T-helper 22 cell (primary cell): Measurements from ENCODE around the gene RET.
"Not testable (repeated sequence)": the region's sequence is repeated elsewhere in the genome, so short reads cannot be mapped to it uniquely, and the experiment has no call there.

Experiments
- DNase-seq: peaks from one replicate; pipeline ENCODE4 v3.0.0-alpha.2; 2020; ENCODE audit warnings: low read depth

RET gene

DNA sequence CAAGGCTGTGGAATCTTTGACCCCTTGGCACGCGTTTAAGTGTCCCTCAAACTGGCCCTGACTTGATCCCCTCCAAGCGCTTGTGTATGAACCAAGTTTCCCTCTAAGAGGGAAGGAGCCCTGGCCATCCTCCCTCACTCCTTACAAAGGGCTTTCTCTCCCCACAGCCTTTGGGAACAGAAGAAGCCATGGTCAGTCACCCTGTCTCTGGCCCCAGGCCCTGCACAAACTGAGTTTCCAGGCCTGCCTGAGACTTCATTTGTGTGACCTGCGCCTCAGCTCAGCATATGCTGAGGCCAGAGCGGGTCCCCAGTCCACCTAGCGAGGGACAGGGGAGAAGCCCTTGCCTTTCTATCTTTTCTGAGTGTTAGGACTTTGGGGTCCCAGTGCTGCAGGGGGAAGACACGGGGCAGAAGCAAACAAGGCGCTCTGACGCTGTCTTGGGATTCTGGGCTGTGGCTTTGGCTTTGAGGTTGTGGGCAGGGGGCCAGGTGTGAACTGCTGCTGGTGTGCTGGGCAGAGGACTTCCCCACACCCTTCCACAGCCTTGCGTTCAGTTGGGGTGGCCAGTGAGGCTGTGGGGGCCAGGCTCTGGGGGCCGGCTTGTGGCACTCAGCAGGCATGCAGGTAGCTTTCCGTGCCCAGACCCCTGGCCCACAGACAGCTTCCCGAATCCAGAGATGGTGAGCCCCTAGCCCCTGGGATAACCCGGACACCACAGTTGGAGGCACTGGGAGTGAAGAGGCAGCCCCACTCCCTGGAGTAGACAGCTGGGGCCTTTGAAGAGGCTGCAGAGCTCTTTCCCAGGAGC lies 1.5 kb downstream of the RET start:
- DNase-seq: no peak

- DNase-seq: no peak
Measured at GRCh38 chr10:43078986-43079273, 2.1 kb downstream of the RET start.

DNA sequence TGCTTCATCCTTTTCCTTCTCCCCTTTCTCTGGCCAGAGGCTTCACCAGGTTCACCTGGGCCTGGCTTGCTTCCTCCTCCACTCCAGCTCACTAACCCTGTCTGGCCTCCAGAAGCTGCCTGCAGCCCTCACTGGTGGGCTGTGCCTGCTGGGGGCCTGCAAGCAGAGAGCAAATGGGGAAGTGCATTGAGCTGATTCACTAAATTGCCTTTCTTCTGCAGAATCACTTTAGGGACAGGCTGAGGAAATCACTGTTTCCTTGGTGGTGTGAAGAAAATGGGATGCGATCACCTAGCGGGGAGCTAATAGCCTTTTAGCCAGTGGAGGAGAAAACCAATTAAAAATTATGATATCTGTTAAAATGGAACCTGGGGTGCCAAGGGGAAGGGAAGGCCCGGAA lies 3.0 kb downstream of the RET start:
- no peak for DNase-seq

- no peak for DNase-seq
Measured at GRCh38 chr10:43082087-43082486, 5.2 kb downstream of the RET start.

GRCh38 chr10:43082746-43083145 lies 5.9 kb downstream of the RET start:
- DNase-seq: no peak

DNA sequence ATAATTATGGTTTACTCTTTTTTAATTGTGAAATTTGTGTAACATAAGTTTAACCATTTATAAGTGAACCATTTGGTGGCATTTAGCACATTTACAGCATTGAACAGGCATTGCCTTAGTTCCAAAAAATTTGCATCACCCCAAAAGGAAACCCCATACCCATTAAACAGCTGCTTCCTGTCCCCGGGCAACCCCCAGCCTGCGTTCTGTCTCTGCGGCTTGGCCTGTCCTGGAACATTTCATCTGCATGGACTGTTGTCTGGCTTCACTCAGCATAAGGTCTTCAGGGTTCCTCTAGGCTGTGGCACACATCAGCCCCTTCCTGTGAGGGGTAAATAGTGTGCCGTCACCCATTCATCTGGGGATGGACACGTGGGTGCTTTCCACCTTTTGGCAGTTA lies 6.9 kb downstream of the RET start:
- DNase-seq: no peak

GRCh38 chr10:43084812-43085211 lies 7.9 kb downstream of the RET start:
- DNase-seq: no peak

DNA sequence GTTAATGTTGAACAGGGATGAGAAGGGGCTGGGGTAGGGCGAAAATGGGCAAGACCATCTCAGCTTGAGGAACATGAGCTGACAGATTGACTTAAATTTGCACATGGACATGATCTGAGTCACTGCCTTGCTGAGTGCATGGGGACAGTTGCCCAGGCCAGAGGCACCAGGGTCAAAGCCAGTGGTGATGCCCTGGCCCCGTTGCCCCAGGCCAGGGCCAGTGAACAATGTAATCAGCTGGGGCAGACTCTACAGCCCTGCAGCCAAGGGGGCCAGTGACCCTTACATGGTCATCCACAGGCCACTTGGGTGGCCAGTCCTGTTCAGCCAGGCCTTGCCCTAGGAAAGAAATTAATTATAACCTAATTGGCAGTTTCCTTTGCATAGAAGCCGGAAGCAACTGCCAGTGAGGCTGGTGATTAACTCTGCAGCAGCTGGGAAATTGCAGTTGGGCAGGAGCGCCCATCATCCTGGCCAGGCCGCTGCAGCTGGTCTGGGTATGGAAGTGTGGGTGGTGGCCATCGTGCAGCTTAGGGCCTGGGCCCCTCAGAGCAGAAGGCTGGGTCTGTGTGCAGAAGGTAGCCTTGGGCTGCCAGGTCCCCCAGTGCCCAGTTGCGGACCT lies 9.6 kb downstream of the RET start:
- DNase-seq: no peak

- DNase-seq: no peak
Measured at GRCh38 chr10:43089519-43089918, 12.7 kb downstream of the RET start.

GRCh38 chr10:43090188-43090587 lies 13.3 kb downstream of the RET start:
- no peak for DNase-seq

GRCh38 chr10:43090664-43091063 lies 13.8 kb downstream of the RET start:
- no peak for DNase-seq

DNA sequence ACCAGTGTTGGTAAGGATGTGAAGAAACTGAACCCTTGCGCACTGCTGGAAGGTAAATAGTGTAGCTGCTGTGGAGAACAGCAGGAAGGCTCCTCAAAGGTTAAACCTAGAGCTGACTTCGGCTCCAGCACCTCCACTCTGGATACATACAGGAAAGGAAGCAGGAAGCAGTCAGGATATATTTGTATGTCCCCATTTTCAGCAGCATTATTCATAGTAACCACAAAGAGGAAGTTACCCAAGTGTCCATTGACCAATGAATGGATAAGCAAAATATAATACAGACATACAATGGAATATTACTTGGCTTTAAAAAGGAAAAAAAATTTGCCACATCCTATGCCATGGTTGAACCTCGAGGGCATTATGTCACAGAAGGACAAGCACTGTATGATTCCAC lies 15.0 kb downstream of the RET start:
- DNase-seq: no peak

- no peak for DNase-seq
Measured at GRCh38 chr10:43093423-43094076, 16.7 kb downstream of the RET start.

GRCh38 chr10:43094085-43094484 lies 17.2 kb downstream of the RET start:
- DNase-seq: no peak

GRCh38 chr10:43099339-43099738 lies 22.5 kb downstream of the RET start:
- not testable (repeated sequence) for DNase-seq

- DNase-seq: no peak
Measured at GRCh38 chr10:43099928-43100327, 23.1 kb downstream of the RET start.

DNA sequence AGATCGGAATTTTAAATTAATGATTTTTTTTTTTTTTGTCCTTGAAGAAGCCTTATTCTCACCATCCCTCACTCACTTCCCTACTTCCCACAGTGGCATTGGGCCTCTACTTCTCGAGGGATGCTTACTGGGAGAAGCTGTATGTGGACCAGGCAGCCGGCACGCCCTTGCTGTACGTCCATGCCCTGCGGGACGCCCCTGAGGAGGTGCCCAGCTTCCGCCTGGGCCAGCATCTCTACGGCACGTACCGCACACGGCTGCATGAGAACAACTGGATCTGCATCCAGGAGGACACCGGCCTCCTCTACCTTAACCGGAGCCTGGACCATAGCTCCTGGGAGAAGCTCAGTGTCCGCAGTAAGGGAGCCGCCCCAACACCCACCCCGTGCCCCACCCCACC lies 23.5 kb downstream of the RET start:
- no peak for DNase-seq

- no peak for DNase-seq
Measured at GRCh38 chr10:43102063-43102828, 25.4 kb downstream of the RET start.

DNA sequence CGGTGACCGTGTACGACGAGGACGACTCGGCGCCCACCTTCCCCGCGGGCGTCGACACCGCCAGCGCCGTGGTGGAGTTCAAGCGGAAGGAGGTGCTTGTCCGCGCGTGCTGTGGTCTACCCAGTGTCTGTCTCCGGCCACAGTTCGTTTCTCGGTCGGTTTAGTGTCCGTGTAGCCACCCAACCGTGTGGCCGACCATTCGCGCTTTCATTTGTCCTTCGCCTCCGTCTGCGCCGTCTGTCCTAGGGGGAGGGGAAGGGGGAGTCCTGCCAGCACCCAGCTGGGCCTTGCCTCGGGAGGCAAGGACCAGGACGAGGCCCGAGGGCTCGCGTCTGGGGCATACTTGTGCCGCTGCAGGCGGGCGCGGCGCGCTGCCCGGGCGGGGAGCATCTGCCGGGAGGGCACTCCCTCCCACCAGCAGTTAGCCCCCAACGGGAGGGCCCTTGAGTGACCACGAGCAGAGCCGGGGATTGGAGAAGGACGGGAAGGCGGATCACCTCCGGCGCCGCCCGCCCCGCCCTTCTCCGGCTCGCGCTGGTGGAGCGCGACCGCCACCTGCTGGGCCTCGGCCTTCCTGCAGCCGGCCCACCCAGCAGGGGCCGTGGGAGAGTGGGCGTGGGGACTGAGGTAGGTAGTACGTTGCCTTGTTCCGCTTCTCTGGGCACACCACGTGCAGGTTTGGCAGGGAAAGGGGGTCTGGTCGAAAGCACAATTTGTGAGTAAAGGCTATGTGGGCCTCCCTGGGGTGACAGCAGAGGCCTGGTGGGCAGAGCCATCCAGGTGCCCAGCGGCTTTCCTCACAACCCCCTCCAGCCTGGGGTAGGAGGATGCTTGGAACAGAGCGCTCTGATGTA lies 28.5 kb downstream of the RET start:
- peak; percentile 53 for DNase-seq

DNA sequence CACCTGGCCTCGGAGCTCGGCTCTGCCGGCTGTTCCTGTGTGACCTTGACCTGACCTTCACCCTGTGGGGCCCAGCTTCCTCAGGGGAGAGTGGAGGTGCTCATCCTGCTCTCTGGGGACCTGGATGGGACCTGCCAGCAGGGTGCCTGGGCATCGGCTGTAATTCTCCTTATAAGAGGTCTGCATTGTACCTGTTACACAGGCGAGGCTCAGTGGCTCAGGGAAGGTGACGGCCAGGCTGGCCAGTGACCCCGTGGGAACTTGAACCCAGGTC lies 29.0 kb downstream of the RET start:
- DNase-seq: no peak

GRCh38 chr10:43106256-43107091 lies 29.6 kb downstream of the RET start:
- DNase-seq: no peak
